Omental fat pad (tissue), 4 donors: Measurements from ENCODE around the gene EFCAB6. TPM values are rescaled to one million over a fixed set of nuclear protein-coding genes. Genes with fewer than 3 reads are reported as not detected.

ENCODE experiments used
- ATAC-seq: fragments of 150-250 bp; one replicate; pipeline ENCODE4 v1.9.1; 2016; ENCODE audit warnings: mild to moderate bottlenecking, moderate library complexity; ENCODE audit not compliant: low FRiP score
- DNase-seq: peaks from one replicate; pipeline ENCODE4 v3.0.0-alpha.2; 2019; ENCODE audit warnings: low spot score
- total RNA-seq, 4 donors: library from RNA; depleted of rRNA; stranded (reverse); fragments of >200 nt; gene quantifications; one replicate each; pipeline ENCODE4 v1.1.0, GENCODE V29; 2016
- TF ChIP-seq, protein P1 (sequence below), 3 donors: fragments of 450-650 bp; IDR thresholded peaks; one replicate each; pipeline ENCODE4 v1.5.1; 2016 to 2017; ENCODE audit warnings: antibody characterized with exemption in 3 of 3, mild to moderate bottlenecking in 3 of 3, moderate library complexity in 2 of 3

The EFCAB6 gene, protein sequence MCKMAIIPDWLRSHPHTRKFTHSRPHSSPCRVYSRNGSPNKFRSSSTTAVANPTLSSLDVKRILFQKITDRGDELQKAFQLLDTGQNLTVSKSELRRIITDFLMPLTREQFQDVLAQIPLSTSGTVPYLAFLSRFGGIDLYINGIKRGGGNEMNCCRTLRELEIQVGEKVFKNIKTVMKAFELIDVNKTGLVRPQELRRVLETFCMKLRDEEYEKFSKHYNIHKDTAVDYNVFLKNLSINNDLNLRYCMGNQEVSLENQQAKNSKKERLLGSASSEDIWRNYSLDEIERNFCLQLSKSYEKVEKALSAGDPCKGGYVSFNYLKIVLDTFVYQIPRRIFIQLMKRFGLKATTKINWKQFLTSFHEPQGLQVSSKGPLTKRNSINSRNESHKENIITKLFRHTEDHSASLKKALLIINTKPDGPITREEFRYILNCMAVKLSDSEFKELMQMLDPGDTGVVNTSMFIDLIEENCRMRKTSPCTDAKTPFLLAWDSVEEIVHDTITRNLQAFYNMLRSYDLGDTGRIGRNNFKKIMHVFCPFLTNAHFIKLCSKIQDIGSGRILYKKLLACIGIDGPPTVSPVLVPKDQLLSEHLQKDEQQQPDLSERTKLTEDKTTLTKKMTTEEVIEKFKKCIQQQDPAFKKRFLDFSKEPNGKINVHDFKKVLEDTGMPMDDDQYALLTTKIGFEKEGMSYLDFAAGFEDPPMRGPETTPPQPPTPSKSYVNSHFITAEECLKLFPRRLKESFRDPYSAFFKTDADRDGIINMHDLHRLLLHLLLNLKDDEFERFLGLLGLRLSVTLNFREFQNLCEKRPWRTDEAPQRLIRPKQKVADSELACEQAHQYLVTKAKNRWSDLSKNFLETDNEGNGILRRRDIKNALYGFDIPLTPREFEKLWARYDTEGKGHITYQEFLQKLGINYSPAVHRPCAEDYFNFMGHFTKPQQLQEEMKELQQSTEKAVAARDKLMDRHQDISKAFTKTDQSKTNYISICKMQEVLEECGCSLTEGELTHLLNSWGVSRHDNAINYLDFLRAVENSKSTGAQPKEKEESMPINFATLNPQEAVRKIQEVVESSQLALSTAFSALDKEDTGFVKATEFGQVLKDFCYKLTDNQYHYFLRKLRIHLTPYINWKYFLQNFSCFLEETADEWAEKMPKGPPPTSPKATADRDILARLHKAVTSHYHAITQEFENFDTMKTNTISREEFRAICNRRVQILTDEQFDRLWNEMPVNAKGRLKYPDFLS (N-terminal part only)
- total RNA-seq, result 1 to 10 TPM in 3 of 4 donors, under 1 TPM in 1; 0.48 to 3.2 (median 1.9) TPM

DNA sequence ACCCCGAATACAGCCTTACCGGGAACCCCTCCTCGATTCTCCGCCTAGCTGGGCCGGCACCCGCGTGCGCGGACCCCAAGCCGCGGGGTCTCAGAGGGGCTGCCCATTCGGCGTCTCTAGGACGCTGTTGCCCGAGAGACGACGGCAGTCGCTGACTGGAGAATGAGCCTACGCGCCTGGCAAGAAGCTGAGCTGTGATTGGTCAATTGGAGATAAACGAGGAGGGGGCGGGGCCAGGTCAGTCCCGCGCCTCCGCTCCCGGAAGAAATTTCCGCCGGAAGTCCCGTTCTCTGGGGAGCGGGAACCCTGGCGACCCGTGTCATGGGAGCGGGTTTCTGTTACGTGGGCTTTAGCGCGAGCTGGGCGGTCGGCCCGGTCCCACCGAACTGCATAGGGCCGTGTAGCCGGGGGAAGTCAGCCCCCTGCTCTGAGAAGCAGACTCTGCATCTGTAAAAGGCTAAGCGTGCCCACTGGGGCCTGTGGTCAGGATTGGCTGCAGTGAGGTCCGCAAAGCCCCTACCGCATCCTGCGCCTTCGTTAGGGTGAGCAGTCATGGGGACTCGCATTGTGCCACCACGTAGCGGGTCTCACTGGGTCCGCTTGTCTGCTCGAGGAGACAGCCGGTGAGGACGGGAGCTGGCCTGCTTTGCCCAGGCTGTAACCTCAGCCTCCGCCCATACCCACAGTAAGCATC, at the start of gene EFCAB6:
Gene EFCAB6, minus strand, starts transcription at position 157 of the 694 bp plus-strand sequence. CDS start 29,987 bp downstream, outside the sequence.
- ATAC-seq (peak; percentile 95), DNase-seq (peak; percentile 90)
- TF ChIP-seq, protein P1, sequence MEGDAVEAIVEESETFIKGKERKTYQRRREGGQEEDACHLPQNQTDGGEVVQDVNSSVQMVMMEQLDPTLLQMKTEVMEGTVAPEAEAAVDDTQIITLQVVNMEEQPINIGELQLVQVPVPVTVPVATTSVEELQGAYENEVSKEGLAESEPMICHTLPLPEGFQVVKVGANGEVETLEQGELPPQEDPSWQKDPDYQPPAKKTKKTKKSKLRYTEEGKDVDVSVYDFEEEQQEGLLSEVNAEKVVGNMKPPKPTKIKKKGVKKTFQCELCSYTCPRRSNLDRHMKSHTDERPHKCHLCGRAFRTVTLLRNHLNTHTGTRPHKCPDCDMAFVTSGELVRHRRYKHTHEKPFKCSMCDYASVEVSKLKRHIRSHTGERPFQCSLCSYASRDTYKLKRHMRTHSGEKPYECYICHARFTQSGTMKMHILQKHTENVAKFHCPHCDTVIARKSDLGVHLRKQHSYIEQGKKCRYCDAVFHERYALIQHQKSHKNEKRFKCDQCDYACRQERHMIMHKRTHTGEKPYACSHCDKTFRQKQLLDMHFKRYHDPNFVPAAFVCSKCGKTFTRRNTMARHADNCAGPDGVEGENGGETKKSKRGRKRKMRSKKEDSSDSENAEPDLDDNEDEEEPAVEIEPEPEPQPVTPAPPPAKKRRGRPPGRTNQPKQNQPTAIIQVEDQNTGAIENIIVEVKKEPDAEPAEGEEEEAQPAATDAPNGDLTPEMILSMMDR (IDR thresholded peaks at IDR 0.05), result no peak

DNA sequence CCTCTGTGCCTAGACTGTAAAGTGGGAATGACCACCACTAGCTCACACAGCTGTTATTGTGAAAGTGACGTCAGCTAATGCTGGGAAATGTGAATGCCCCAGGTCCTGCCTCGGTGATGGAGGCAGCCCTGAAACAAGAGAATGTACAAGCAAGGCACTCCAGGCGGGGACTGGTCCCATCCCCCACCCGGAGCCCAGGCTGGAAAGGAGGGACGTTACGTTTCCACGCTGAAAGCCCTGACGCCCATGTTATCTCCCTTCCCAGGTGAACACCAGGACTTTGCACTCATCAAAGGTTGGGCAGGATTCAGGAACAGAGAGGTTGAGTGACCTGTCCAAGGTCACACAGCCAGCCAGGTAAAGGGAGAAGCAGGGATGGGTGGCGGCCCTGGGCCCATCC, 49.4 kb upstream of the EFCAB6 start:
- DNase-seq (no peak), ATAC-seq (no peak)
- TF ChIP-seq, protein P1 (IDR thresholded peaks at IDR 0.05), result no peak

DNA sequence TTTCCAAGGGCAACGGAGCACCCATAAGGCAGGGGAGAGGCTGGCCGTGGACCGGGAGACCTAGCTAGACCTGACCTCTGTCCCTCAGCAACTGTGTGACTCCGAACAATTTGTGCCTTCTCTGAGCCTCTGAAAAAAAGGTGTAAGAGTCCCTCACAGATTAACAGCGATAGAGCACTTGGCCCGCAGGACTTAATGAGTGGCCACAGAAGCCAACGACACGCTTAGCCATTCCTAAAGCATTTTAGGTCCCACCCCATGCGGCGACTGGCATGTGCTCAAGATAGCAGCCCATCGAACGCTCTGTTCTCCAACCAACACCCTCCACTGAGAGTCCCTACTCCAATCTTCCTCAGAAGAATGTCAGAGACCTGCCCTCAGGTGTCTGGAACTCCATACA, 48.7 kb upstream of the EFCAB6 start:
- DNase-seq (no peak), ATAC-seq (no peak)
- TF ChIP-seq, protein P1 (IDR thresholded peaks at IDR 0.05), result no peak

DNA sequence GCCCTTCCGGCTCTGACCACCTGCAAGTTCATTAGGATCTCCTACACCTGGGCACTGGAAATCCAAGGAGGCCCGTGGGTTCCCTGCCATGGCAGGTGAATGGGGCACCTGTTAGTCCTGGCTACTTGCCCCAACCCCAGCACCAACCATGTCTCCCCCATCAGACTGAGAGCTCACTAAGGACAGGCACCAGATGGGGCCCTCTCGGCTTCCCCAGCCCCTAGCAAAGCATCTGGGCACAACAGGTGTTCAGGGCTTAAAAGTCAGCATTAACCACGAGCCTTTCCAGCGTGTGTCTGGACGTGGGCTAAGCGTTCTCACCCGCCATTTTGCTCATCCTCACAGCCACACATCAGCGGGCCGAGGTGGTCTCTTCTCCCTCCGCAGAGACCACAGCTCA, 48.0 kb upstream of the EFCAB6 start:
- TF ChIP-seq, protein P1 (IDR thresholded peaks at IDR 0.05), result no peak
- no peak for DNase-seq
- no peak for ATAC-seq

DNA sequence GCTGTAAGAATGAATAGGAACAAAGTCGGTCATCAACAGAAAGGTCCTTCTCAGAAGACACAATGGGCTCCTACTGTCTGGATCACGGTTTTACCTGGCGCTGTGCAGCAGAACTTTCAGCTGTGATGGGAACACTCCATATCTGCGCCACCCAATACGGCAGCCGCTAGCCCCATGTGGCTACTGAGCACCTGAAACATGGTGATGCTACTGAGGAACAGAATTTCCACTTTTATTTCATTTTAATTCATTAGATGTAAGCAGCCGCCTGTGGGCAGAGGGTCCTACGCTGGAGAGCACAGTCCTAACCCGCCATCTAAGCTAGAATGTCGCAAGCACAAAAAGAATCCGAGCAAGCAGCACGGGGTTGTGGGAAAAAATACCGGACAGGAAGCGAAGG, 47.5 kb upstream of the EFCAB6 start:
- DNase-seq (no peak), ATAC-seq (no peak)
- TF ChIP-seq, protein P1 (IDR thresholded peaks at IDR 0.05), result no peak

DNA sequence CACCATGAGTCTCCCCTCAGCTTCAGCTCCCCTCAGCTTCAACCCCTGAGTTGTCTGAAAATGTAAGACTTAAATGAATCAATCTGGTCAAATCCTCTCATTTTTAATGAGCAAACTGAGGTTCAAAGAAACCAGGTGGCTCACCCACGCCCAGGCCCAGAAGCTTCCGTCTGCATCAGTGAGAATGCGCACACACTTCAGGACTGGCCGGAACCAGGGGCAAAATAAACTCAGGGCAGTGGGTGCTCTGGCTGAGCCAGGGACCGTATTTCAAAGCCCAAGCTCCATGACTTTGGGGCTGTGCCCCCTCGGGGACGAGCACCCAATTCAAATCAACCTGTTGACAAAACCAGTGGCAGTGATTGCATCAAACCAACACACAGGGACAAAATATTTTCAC, 47.1 kb upstream of the EFCAB6 start:
- no peak for DNase-seq
- no peak for ATAC-seq
- TF ChIP-seq, protein P1 (IDR thresholded peaks at IDR 0.05), result no peak
